MCF 10A (cell line): Measurements from ENCODE around the gene OOEP. TPM values are rescaled to one million over a fixed set of nuclear protein-coding genes. Genes with fewer than 3 reads are reported as not detected.
"Not testable (repeated sequence)": the region's sequence is repeated elsewhere in the genome, so short reads cannot be mapped to it uniquely, and the experiment has no call there.

Source experiments
- BruUV-seq: library from RNA; stranded (reverse); fragments of 400-500 nt; replicated peaks from 2 replicates; lab custom pipeline; 2021; lab: Mats Ljungman, UMichigan
- CTCF ChIA-PET: fragments of 300-600 bp; sonication (Branson Sonifier 250); formaldehyde crosslinking; extraction: SDS; loops from one replicate; lab custom pipeline; 2021; ENCODE audit warnings: antibody characterized with exemption, inconsistent platforms; lab: Yijun Ruan, JAX
- POLR2A ChIA-PET: fragments of 300-600, 350-650 bp; sonication (Branson Sonifier 250); formaldehyde crosslinking; extraction: SDS; loops from one replicate; lab custom pipeline; 2020; ENCODE audit warnings: antibody characterized with exemption, inconsistent platforms; lab: Yijun Ruan, JAX
- DNase-seq: peaks from one replicate; pipeline ENCODE4 v3.0.0-alpha.2; 2018; ENCODE audit not compliant: unreplicated experiment
- H3K27ac Mint-ChIP-seq: one replicate; pipeline ENCODE4 v1.8.0; 2022; ENCODE audit warnings: mild to moderate bottlenecking, low read depth, mixed read lengths; ENCODE audit not compliant: unreplicated experiment
- H3K27me3 Mint-ChIP-seq: one replicate; pipeline ENCODE4 v1.8.0; 2022; ENCODE audit warnings: mixed read lengths; ENCODE audit not compliant: insufficient read depth, unreplicated experiment
- H3K36me3 Mint-ChIP-seq: one replicate; pipeline ENCODE4 v1.8.0; 2022; ENCODE audit warnings: mild to moderate bottlenecking, moderate library complexity, mixed read lengths; ENCODE audit not compliant: insufficient read depth, unreplicated experiment
- H3K4me1 Mint-ChIP-seq: one replicate; pipeline ENCODE4 v1.8.0; 2022; ENCODE audit warnings: mixed read lengths; ENCODE audit not compliant: insufficient read depth, unreplicated experiment
- H3K4me3 Mint-ChIP-seq: one replicate; pipeline ENCODE4 v1.8.0; 2022; ENCODE audit warnings: mild to moderate bottlenecking, moderate library complexity, mixed read lengths; ENCODE audit not compliant: unreplicated experiment
- H3K9me3 Mint-ChIP-seq: one replicate; pipeline ENCODE4 v1.8.0; 2022; ENCODE audit warnings: mixed read lengths; ENCODE audit not compliant: unreplicated experiment
- intact Hi-C: fragments of 100-400 bp; cut with micrococcal nuclease; formaldehyde crosslinking; loops from 2 replicates; pipeline ENCODE4 v1.14.1; 2022
- total RNA-seq: library from RNA; stranded (reverse); gene quantifications from 2 replicates; pipeline ENCODE4 v1.2.3, GENCODE V29; 2022
- TF ChIP-seq, protein P1 (sequence below): fragments of 200-600 bp; IDR thresholded peaks from one replicate; pipeline ENCODE4 v1.8.0; 2022; ENCODE audit warnings: antibody characterized with exemption, mild to moderate bottlenecking; ENCODE audit not compliant: unreplicated experiment

OOEP gene
- total RNA-seq, 1 experiment from 2014 or later = not detected

- BruUV-seq = no TSS peak
- Mint-ChIP-seq H3K36me3 (no peaks in the 10 kb centered on the region), H3K27me3 (no peaks in the 10 kb centered on the region), H3K4me3 (no peak overlapping the region), H3K9me3 (no peaks in the 10 kb centered on the region), H3K27ac (no peak overlapping the region), H3K4me1 (no peaks in the 10 kb centered on the region)
- TF ChIP-seq, protein P1, sequence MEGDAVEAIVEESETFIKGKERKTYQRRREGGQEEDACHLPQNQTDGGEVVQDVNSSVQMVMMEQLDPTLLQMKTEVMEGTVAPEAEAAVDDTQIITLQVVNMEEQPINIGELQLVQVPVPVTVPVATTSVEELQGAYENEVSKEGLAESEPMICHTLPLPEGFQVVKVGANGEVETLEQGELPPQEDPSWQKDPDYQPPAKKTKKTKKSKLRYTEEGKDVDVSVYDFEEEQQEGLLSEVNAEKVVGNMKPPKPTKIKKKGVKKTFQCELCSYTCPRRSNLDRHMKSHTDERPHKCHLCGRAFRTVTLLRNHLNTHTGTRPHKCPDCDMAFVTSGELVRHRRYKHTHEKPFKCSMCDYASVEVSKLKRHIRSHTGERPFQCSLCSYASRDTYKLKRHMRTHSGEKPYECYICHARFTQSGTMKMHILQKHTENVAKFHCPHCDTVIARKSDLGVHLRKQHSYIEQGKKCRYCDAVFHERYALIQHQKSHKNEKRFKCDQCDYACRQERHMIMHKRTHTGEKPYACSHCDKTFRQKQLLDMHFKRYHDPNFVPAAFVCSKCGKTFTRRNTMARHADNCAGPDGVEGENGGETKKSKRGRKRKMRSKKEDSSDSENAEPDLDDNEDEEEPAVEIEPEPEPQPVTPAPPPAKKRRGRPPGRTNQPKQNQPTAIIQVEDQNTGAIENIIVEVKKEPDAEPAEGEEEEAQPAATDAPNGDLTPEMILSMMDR = no peak
- POLR2A ChIA-PET = no interaction called here
- intact Hi-C loops = no loop called here
- no peak for DNase-seq
- CTCF ChIA-PET = interaction anchor here (0.7 to 0.9 kb wide), 3 partner anchors 50 to 263 kb away, joined by 3 to 5 read pairs (median 5); no protein-coding TSS in a partner anchor
Observed at GRCh38 chr6:73393278-73393677, 23.6 kb upstream of the OOEP start.

DNA sequence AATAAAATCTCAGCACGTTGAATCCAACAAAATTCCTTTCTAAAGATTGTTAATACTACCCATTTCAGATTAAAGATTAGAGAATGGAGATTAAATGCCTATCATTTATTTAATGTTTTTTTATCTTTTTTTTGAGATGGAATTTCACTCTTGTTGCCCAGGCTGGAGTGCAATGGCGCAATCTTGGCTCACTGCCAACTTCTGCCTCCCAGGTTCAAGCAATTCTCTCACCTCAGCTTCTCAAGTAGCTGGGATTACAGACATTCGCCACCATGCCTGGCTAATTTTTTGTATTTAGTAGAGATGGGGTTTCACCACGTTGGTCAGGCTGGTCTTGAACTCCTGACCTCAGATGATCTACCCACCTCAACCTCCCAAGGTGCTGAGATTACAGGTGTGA is 22.5 kb upstream of the OOEP start:
- intact Hi-C loops, BruUV-seq, POLR2A ChIA-PET, H3K36me3 Mint-ChIP-seq, H3K4me3 Mint-ChIP-seq, H3K27ac Mint-ChIP-seq, H3K9me3 Mint-ChIP-seq, H3K27me3 Mint-ChIP-seq, H3K4me1 Mint-ChIP-seq: not testable (repeated sequence)
- DNase-seq = peak; percentile 61
- CTCF ChIA-PET = interaction anchor here (0.6 kb wide), 1 partner anchor 541 kb away, joined by 4 read pairs; no protein-coding TSS in a partner anchor

DNA sequence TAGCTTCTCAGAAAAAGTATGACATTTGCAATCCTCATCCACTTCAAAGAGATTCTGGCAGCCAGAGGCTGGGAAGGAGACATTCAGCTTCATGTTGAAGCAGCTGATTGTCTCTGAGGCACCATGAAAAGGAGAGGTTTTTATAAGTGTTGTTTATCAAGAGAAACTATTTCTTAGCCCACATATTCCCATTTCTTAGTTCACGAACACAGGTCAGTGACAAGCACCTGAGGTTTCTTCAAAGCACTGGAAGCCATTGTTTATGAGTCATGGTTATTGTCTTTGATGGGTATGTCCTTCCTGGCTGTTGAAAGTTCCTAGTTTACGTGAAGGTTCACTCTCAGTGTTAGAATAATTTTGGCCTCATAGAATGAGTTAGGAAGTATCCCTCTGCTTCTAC is 22.0 kb upstream of the OOEP start:
- Mint-ChIP-seq H3K27me3 (no peaks in the 10 kb centered on the region), H3K27ac (no peak overlapping the region), H3K4me3 (no peak overlapping the region), H3K4me1 (no peaks in the 10 kb centered on the region), H3K36me3 (no peaks in the 10 kb centered on the region), H3K9me3 (no peaks in the 10 kb centered on the region)
- ChIA-PET POLR2A (no interaction called here), CTCF (interaction anchor here (1.1 to 1.7 kb wide), 3 partner anchors 53 to 70 kb away, joined by 4 to 6 read pairs (median 4); partner anchors contain the start of gene MTO1)
- TF ChIP-seq, protein P1 = no peak
- BruUV-seq = no TSS peak
- intact Hi-C loops = no loop called here
- peak; percentile 53 for DNase-seq

DNA sequence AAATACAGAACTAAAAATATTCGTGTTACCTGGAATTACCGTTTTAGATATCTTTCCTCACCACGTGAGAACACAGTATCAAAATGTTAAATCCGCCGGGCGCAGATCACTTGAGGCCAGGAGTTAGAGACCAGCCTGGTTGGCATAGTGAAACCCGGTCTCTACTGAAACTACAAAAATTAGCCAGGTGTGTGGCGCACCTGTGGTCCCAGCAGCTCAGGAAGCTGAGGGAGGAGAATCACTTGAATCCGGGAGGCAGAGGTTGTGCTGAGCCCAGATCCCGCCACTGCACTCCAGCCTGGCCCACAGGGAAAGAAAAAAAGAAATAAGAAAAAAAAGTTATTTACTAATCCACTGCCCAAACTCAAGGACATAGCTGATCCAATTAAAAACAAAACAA is 20.2 kb upstream of the OOEP start:
- POLR2A ChIA-PET = interaction anchor here (0.6 to 2.0 kb wide), 2 partner anchors 72 to 264 kb away, joined by 3 to 16 read pairs; partner anchors contain the start of genes MTO1 and SLC17A5
- no peaks in the 10 kb centered on the region for H3K9me3 Mint-ChIP-seq
- CTCF ChIA-PET = interaction anchor here (0.7 to 2.8 kb wide), 6 partner anchors 9 to 103 kb away, joined by 3 to 40 read pairs (median 6); partner anchors contain the start of gene MTO1
- intact Hi-C loops = loop anchor here (2.0 kb wide), 2 partner anchors 209 to 221 kb away; no protein-coding TSS in a partner anchor
- no peaks in the 10 kb centered on the region for H3K36me3 Mint-ChIP-seq
- no peak for DNase-seq
- H3K27ac Mint-ChIP-seq = no peak overlapping the region
- TF ChIP-seq, protein P1 = no peak
- no peak overlapping the region for H3K4me3 Mint-ChIP-seq
- no TSS peak for BruUV-seq
- H3K27me3 Mint-ChIP-seq = no peaks in the 10 kb centered on the region
- H3K4me1 Mint-ChIP-seq = no peaks in the 10 kb centered on the region
